Stimulated activated naive CD8-positive, alpha-beta T cell treated with anti-CD3 and anti-CD28 coated beads, Interleukin-15, amount 100 ng/mL, for 72 hours (primary cell): ENCODE data around the gene EEF1A2.
A peak's percentile ranks its signal among the peaks of the same experiment; 100 is the strongest.

ENCODE experiments used
- ATAC-seq: fragments of 150-1000 bp; cut with Tn5 transposase; 2 replicates; pipeline ENCODE4 v1.10.0; 2021; ENCODE audit warnings: mild to moderate bottlenecking, moderate library complexity
- DNase-seq, 2 donors: peaks; one replicate each; pipeline ENCODE4 v3.0.0; 2021 to 2022
- H3K27ac Mint-ChIP-seq, 2 donors: one replicate each; pipeline ENCODE4 v1.8.0; 2022; ENCODE audit warnings: mild to moderate bottlenecking in 2 of 2, mixed read lengths in 2 of 2, moderate library complexity in 2 of 2
- H3K27me3 Mint-ChIP-seq: one replicate; pipeline ENCODE4 v1.8.0; 2022; ENCODE audit warnings: mixed read lengths
- H3K4me1 Mint-ChIP-seq: one replicate; pipeline ENCODE4 v1.8.0; 2022; ENCODE audit warnings: mild to moderate bottlenecking, mixed read lengths
- H3K4me3 Mint-ChIP-seq, 2 donors: one replicate each; pipeline ENCODE4 v1.8.0; 2022; ENCODE audit warnings: mild to moderate bottlenecking in 2 of 2, mixed read lengths in 2 of 2, moderate library complexity in 1 of 2
- H3K9me3 Mint-ChIP-seq, 2 donors: one replicate each; pipeline ENCODE4 v1.8.0; 2022; ENCODE audit warnings: mixed read lengths in 2 of 2

EEF1A2 gene

DNA sequence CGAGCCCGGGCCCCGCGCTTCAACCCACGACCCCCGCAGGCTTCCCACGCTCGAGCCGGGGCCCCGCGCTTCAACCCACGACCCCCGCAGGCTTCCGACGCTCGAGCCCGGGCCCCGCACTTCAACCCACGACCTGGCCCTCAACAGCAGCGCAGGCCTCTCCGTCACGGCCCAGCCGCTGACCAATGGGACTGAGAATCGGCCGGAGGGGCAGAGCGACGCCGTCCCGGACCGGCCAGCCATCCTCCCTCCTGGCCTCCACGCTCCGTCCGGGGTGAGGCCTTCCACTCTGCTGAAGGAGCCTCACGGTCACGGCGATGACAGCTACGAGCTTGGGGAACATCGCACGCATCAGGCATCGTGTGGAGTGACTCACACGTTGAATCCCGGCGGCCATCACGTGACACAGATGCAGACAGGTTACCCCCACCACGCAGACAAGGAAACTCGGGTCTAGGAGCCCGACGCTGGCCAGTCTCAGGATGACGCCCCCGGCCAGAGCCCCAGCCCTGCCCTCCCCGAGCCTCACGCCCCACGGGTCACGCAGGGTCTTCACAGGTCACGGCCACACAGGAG lies 32.5 kb downstream of the EEF1A2 start:
- no peak overlapping the region for H3K27ac Mint-ChIP-seq
- ATAC-seq = no peak
- no peak overlapping the region for H3K4me3 Mint-ChIP-seq
- DNase-seq = no peak
- H3K9me3 Mint-ChIP-seq = no peaks in the 10 kb centered on the region
- H3K4me1 Mint-ChIP-seq = no peaks in the 10 kb centered on the region
- peaks cover 88% of the 10 kb centered on the region for H3K27me3 Mint-ChIP-seq

DNA sequence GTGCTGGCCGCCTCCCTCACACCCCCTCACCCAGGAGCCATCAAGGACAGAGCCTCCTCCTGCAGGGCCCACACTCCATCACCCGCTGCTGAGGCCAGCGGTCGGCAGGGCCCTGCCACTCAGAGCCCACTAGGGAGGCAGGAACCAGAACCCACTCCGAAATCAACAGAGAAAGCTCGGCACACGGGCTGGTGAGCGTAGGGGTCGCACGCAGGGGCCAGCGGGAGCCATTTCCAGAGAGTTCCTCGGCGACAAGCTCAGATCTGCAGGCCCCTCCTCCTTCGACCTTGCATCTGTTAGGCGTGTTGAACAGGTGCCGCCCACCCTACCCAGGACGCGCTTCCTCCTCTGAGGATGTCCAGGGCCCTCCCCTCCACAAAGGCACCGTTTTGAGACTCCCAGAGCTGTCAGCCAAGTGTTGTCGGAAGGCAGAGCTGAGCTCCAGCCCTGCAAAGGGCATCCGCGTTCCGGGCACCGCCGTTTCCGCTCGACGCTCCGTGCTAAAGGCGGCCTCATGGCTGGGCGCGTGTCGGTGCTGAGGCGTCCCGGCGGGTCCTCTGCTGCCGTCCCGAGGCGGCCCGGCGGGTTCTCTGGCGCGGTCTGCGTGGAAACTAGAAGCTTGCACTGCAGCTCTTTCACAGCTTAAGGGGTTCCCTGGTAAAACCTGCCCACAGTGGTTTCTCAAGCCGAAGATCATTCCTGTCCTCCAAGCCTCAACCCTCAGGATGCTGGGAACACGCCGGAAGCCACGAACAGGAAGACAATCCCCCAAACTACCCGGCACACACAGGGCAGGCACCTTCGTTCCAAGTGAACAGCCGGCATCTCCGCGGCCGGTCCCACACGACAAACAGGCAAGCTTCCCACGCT lies 33.3 kb downstream of the EEF1A2 start:
- no peaks in the 10 kb centered on the region for H3K9me3 Mint-ChIP-seq
- ATAC-seq = no peak
- H3K27me3 Mint-ChIP-seq = peaks cover 88% of the 10 kb centered on the region
- no peak overlapping the region for H3K4me3 Mint-ChIP-seq
- no peak for DNase-seq
- no peak overlapping the region for H3K27ac Mint-ChIP-seq
- H3K4me1 Mint-ChIP-seq = no peaks in the 10 kb centered on the region

DNA sequence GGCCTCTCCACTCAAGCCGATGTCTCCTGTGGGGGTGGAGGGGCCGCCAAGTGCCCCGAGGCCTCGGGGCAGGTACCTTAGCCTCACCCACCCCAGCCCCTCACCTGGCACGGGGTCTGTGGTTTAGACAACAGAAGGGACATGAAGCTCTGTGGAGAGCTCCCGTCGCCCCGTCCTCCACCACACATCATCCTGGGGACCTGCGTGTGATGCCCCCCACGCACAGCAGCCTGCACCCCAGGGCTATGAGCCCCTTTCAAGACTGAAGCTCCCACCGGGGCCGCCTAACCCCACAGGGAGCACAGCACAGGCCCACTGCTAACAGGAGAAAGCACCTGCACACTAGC lies 34.6 kb downstream of the EEF1A2 start:
- Mint-ChIP-seq H3K4me3 (no peak overlapping the region), H3K4me1 (no peaks in the 10 kb centered on the region), H3K27ac (no peak overlapping the region), H3K27me3 (peaks cover 81% of the 10 kb centered on the region), H3K9me3 (no peaks in the 10 kb centered on the region)
- DNase-seq (no peak), ATAC-seq (no peak)

DNA sequence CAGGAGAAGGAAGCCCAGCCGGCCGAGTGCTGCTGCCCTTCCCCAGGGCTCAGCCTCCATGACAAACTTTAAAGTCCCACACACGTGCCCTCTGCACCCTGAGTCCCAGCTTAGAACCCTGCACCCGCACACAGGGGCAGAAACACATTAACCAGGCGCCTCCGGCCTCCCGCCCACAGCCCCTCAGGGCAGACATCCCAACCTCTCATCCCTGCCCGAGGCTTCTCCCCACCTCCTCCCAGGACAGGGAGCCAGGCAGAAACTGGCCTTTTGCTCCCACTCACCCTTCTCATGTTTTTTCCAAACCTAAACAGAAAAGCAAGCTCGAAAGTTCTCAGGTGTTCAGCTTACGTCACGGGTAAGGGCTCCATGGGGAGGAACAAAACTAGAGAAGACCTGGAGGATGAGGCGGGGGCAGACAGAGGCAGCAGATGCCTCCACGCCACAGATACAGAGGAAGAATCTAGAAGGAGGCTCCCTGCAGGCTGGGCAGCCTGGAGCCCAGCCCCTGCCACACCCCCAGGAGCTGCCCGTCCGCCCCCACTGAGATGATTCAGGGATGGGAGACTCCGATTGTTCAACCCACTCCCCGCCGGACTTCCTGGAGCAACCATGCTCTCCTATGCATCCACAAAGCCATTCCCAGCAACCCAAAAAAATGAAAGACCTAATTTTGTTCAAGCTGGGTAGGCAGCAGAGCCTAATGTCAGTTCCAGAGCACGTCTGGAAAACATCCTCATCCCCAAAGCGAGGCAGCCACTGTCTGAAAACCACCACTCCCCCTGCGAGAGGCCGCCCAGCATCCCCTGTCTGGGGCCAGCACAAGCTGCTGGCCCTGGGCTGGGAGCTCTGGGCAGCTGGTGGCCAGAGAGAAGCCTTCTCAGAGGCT lies 35.2 kb downstream of the EEF1A2 start:
- ATAC-seq = no peak
- H3K27me3 Mint-ChIP-seq = peaks cover 81% of the 10 kb centered on the region

DNA sequence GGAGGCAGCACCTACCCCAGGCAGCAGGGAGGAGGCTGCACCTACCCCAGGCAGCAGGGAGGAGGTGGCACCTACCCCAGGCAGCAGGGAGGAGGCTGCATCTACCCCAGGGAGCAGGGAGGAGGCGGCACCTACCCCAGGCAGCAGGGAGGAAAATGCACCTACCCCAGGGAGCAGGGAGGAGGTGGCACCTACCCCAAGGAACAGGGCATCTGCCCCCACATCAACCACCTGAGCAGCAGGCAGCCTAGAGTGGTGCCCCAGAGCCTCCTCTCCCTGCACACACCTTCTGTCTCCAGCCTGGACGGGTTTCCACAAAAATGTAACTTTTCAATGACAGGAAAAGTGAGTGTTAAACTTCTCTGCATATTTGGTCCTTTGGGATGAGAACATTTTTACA lies 36.6 kb downstream of the EEF1A2 start:
- no peaks in the 10 kb centered on the region for H3K9me3 Mint-ChIP-seq
- H3K4me3 Mint-ChIP-seq = no peak overlapping the region
- DNase-seq = no peak
- no peak for ATAC-seq
- peaks cover 8% of the 10 kb centered on the region for H3K4me1 Mint-ChIP-seq
- no peak overlapping the region for H3K27ac Mint-ChIP-seq
- peaks cover 83% of the 10 kb centered on the region for H3K27me3 Mint-ChIP-seq

More for the DNA sequence above, 35.2 kb downstream of the EEF1A2 start:
- no peaks in the 10 kb centered on the region for H3K9me3 Mint-ChIP-seq
- DNase-seq = no peak
- H3K4me3 Mint-ChIP-seq = no peak overlapping the region
- H3K4me1 Mint-ChIP-seq = no peaks in the 10 kb centered on the region
- H3K27ac Mint-ChIP-seq = no peak overlapping the region

DNA sequence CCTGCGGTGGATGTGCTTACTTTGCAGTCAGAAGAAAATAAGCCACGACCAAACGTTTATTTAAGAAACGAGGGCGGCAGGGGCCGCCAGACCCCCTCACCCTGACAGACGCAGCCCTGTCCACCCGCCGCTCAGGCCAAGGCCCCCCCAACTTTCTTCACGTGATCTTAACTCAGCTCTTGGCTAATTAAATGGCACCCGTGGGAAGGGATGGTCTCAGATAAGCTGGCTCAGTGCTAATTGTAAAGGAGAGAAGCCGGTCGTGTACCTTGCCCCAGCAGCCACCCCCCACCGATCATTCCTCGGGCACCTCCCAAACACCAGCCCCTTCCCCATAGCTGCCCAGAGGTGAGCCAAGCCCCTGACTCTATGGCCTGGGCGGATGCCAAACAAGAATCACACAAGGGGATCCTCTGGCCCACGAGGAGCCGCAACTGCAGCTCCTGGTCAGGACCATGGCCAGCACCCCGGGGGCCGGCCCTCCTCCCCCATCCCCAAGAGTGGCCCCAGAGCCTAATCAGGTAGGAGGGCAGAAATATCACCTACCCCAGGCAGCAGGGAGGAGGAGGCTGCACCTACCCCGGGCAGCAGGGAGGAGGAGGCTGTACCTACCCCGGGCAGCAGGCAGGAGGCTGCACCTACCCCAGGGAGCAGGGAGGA lies 37.6 kb downstream of the EEF1A2 start:
- ATAC-seq (no peak), DNase-seq (no peak)
- no peaks in the 10 kb centered on the region for H3K9me3 Mint-ChIP-seq
- H3K4me3 Mint-ChIP-seq = no peak overlapping the region
- peaks cover 81% of the 10 kb centered on the region for H3K27me3 Mint-ChIP-seq
- H3K27ac Mint-ChIP-seq = no peak overlapping the region
- peaks cover 8% of the 10 kb centered on the region for H3K4me1 Mint-ChIP-seq

DNA sequence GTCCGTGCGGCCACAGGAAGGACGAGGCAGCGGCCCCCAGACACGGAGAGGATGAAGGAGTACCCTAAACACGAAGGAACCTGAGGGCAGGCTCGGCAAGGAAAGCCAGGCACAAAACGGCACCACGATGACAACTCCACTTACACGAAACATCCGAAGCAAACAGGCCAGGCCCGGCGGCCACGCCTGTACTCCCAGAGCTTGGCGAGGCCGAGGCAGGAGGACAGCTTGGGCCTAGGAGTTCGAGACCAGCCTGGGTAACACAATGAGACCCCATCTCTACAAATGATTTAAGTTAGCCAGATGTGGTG lies 39.9 kb downstream of the EEF1A2 start:
- H3K9me3 Mint-ChIP-seq = no peaks in the 10 kb centered on the region
- peaks cover 17% of the 10 kb centered on the region for H3K4me1 Mint-ChIP-seq
- H3K4me3 Mint-ChIP-seq = no peak overlapping the region
- ATAC-seq (no peak), DNase-seq (no peak)
- peaks cover 80% of the 10 kb centered on the region for H3K27me3 Mint-ChIP-seq
- H3K27ac Mint-ChIP-seq = no peak overlapping the region

DNA sequence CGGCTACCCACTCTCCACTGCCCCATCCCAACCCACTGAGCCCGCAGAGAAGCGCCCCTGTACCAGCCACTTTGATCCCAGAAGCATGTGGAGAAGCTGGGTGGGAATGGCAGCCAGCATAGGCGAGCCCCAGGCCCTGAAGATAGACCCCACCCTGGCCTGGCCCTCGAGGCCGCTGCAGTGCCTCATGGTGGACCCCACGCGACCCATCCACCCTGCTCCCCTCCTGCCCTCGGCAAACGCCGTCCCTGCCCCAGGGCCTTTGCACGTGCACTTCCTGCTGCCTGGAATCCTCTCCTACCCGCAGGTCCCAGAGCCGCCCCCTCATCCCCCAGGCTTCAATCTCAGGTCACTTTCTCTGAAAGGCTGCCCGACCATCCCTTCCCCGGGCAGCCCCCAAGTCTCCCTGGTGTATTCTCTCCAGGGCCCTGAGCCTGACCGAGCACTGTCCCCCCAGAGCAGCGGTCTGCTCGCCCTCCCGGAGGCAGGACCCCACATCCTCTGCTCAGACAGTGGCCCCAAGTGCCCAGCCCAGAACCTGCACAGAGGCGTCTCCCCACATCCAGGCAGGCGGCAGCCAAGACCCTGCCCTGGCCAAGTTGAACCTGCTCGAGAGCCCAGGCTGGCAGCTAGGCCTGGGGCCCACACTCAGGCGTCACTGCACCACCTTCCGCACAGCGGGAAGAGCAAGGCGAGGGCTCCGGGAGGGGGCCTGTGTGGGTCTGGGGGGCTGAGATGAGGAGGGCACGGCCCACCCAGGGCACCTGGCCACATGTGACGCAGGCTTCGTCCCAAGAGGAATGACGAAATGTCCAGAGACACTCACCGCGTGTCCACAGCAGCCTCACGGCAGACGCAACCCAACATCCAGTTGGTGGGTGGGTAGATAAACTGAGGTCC lies 40.5 kb downstream of the EEF1A2 start:
- Mint-ChIP-seq H3K4me1 (peaks cover 23% of the 10 kb centered on the region), H3K4me3 (no peak overlapping the region), H3K27ac (no peak overlapping the region), H3K9me3 (no peaks in the 10 kb centered on the region), H3K27me3 (peaks cover 80% of the 10 kb centered on the region)
- DNase-seq = no peak
- no peak for ATAC-seq

DNA sequence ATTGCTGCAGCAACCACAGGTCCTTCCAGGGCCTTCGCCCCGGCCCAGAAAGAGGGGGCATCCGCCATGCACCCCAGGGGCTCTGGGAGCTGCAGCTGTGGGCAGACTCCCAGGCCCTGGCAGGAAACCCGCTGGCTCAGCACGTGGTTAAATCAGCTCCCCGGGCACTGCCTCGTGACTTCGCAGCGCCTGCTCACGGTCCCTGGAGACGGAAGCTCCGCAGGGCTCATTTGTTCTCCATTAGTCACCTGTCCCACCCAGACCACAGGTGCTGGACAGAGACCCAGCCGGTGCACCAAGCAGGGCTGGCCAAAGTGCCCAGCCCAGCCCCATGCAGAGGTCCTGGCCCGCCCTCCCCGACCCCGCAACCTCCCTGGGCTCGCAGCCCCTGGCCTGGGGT lies 41.1 kb downstream of the EEF1A2 start:
- Mint-ChIP-seq H3K4me1 (peaks cover 25% of the 10 kb centered on the region), H3K27me3 (peaks cover 77% of the 10 kb centered on the region), H3K9me3 (no peaks in the 10 kb centered on the region), H3K4me3 (no peak overlapping the region), H3K27ac (no peak overlapping the region)
- DNase-seq (no peak), ATAC-seq (no peak)

DNA sequence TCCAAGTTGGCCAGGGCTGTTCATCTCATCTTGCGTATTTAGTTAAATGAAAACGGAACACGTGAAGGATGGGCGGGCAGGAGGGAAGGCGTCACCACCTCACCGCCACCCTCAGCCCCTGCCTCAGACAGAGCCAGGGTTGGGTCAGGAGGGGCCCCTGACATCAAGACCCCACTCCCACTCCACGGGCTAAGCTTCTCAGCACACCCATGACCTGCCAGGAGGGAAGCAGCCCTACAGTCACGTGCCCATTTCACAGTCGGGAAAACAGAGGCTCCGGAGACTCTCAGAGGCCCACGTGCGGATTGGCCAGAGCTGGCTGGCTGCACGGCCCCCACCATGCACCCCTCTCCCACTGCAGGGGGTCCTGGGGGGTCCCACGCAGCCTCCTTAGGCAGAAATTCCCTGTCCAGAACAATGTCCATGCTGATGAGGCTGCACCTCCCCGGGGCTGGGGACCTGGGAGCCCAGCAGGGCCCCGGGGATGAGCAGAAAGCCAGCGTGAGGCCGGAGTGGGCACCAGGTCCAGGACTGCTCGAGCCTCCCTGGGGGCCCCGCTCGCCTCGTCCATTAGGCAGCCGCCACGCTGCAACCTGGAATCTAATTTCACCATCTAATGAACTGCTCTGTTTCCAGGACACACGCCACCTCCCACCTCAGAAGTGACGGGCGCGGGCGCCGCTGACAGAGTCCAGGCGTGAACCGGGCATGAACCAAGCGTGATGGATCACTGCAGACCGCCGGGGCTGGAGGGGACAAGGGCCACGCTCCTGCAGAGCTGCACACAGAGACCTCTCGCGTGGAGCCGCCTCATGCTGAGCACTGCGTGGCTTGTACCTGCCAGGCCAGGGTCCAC lies 42.2 kb downstream of the EEF1A2 start:
- Mint-ChIP-seq H3K9me3 (no peaks in the 10 kb centered on the region), H3K27ac (no peak overlapping the region), H3K4me3 (no peak overlapping the region), H3K4me1 (peaks cover 25% of the 10 kb centered on the region), H3K27me3 (peaks cover 81% of the 10 kb centered on the region)
- ATAC-seq = no peak
- DNase-seq = no peak

DNA sequence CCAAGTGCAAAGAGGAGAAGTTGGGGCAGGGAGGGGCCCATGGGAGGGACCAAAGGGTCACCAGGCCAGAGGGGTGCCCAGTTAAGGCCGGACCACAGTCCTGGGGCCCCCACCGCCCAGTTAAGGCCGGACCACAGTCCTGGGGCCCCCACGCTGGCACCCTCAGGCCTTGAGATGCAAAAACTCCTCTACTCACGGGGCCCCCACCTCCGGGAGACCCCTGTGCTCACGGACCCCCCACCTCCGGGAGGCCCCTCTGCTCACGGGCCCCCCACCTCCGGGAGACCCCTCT lies 43.4 kb downstream of the EEF1A2 start:
- no peak for ATAC-seq
- Mint-ChIP-seq H3K9me3 (no peaks in the 10 kb centered on the region), H3K4me1 (peaks cover 25% of the 10 kb centered on the region), H3K4me3 (no peak overlapping the region), H3K27me3 (peaks cover 70% of the 10 kb centered on the region), H3K27ac (no peak overlapping the region)
- DNase-seq = no peak

DNA sequence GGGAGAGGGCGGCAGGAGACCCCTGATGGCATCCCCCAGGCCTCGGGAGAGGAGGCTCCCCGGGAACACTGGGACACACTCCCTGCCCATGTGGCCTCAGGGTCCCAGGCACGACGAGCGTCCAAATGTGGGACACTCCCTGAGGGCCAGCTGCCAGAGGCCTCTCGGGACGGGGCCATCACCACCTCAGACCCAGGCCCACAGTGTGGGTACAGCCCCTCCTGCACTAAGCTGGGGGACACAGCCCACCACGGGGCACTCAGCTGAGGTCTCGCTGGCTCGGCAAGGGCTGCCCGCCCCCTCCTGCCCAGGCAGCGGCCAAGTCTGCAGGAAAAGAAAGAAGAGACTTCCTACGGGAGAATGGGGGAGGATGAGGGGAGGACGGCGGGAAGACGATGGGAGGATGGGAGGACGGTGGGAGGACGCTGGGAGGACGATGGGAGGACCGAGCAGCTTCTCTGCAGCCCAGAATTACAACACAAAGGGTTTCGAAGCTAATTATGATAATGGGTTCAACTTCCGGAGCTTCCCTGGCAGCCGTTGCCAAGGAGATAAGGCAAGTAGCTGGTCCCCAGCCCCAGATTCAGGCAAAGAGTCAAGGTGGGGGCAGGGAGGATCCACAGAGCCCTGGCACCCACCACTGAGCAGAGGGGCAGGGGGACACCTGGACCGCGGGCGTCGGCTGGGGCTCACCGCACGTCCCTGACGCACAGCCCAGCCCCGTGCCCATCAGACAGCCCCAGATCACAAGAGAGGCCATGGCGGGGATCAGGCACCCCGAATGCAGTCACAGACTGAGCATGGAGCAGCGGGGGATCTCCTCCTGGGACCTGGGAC lies 43.9 kb downstream of the EEF1A2 start:
- no peak overlapping the region for H3K27ac Mint-ChIP-seq
- no peak for ATAC-seq
- peaks cover 64% of the 10 kb centered on the region for H3K27me3 Mint-ChIP-seq
- H3K4me3 Mint-ChIP-seq = no peak overlapping the region
- no peaks in the 10 kb centered on the region for H3K9me3 Mint-ChIP-seq
- H3K4me1 Mint-ChIP-seq = peaks cover 25% of the 10 kb centered on the region
- no peak for DNase-seq

DNA sequence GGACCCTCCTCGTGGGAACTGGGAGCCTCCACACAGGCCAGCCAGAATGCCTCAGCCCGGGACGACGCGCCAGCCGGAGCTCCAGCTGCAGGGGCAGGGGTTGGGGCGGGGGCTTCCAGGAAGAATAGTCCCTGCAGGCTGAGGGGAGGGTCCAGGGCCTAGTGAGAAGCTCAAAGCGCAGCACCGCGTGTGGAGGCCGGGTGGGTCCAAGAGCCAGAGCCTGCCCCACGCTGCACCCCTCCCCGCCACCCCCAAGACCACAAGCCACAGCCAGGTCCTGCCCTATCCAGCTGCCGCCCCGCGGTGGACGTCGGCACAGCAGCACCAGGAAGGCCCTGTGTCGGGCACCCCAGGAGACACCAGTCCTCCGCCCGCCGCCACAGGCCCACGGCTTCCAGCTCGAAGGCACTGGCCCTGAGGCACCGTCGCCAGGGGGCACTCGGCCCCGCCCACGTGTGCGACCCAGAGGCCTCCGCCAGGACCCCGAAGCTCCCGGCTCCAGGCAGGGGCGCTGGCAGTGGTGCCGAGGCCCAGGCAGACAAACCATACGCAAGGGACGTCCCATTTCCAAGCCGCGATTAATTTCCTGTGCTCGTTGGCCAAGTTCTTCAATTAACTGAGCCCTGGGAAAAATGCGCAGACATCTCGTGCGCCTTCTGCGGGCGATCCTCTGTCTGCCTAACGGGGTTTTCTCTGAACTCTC lies 45.9 kb downstream of the EEF1A2 start:
- no peak overlapping the region for H3K27ac Mint-ChIP-seq
- H3K9me3 Mint-ChIP-seq = no peaks in the 10 kb centered on the region
- ATAC-seq = peak; percentile 50
- peaks cover 68% of the 10 kb centered on the region for H3K27me3 Mint-ChIP-seq
- no peak for DNase-seq
- H3K4me1 Mint-ChIP-seq = peaks cover 24% of the 10 kb centered on the region
- H3K4me3 Mint-ChIP-seq = no peak overlapping the region
